Hepatocyte (in vitro differentiated cells): ENCODE results near the gene PSAPL1.

Experiments
- CTCF ChIP-seq: fragments of 200-600 bp; sonication (generic); IDR thresholded peaks from 2 replicates; pipeline ENCODE4 v1.5.1; 2016; ENCODE audit warnings: antibody characterized with exemption, mild to moderate bottlenecking; ENCODE audit not compliant: poor library complexity
- EZH2phosphoT487 ChIP-seq: fragments of 200-600 bp; sonication (generic); IDR thresholded peaks from one replicate; pipeline ENCODE4 v1.6.1; 2018; ENCODE audit warnings: antibody characterized with exemption, mild to moderate bottlenecking, low read depth, moderate library complexity; ENCODE audit not compliant: unreplicated experiment, severe bottlenecking

- TF ChIP-seq CTCF = no peak
- TF ChIP-seq EZH2phosphoT487 = no peak
Measured at GRCh38 chr4:7422898-7423180, 11.9 kb downstream of the PSAPL1 start.
